Epithelial cell of proximal tubule (primary cell): Measurements from ENCODE around the gene KIAA1958. TPM values are rescaled to one million over a fixed set of nuclear protein-coding genes. Genes with fewer than 3 reads are reported as not detected.

ENCODE experiments used
- DNase-seq: peaks from one replicate; pipeline ENCODE4 v3.0.0-alpha.2; 2011; ENCODE audit warnings: low read depth
- H3K4me3 ChIP-seq: 2 replicates; pipeline ENCODE4 v1.5.1; 2011; ENCODE audit warnings: low read depth, mild to moderate bottlenecking, low read length
- CTCF ChIP-seq: conservative IDR thresholded peaks from 2 replicates; pipeline ENCODE4 v1.5.1; 2012; ENCODE audit warnings: low read depth, mild to moderate bottlenecking, low read length
- total RNA-seq: library from RNA; depleted of rRNA; stranded (reverse); fragments of >200 nt; gene quantifications from 2 replicates; pipeline ENCODE4 v1.2.3, GENCODE V29; 2015

Gene KIAA1958
- total RNA-seq, 1 donor from 2014 or later = 3.4 TPM

GRCh38 chr9:112605963-112606699 lies 119.5 kb downstream of the KIAA1958 start:
- no peak overlapping the region for H3K4me3 ChIP-seq
- TF ChIP-seq CTCF = no peak
- DNase-seq = no peak

GRCh38 chr9:112608851-112609250 lies 122.2 kb downstream of the KIAA1958 start:
- no peak for DNase-seq
- no peak for TF ChIP-seq CTCF
- H3K4me3 ChIP-seq = no peak overlapping the region

- H3K4me3 ChIP-seq = no peak overlapping the region
- TF ChIP-seq CTCF = no peak
Measured at GRCh38 chr9:112615584-112616266, 129.1 kb downstream of the KIAA1958 start.

GRCh38 chr9:112617371-112617770 lies 130.7 kb downstream of the KIAA1958 start:
- DNase-seq = no peak

More at GRCh38 chr9:112615584-112616266, 129.1 kb downstream of the KIAA1958 start:
- DNase-seq = no peak

GRCh38 chr9:112618385-112619009 lies 131.9 kb downstream of the KIAA1958 start:
- TF ChIP-seq CTCF = no peak
- H3K4me3 ChIP-seq = no peak overlapping the region
- no peak for DNase-seq

More at GRCh38 chr9:112617371-112617770, 130.7 kb downstream of the KIAA1958 start:
- no peak for TF ChIP-seq CTCF
- no peak overlapping the region for H3K4me3 ChIP-seq

- H3K4me3 ChIP-seq = no peak overlapping the region
- no peak for DNase-seq
- TF ChIP-seq CTCF = no peak
Measured at GRCh38 chr9:112620388-112620787, 133.8 kb downstream of the KIAA1958 start.
